GM04503 (cell line): ENCODE measurements around the gene ADORA1.

Experiments
- DNase-seq: peaks from one replicate; pipeline ENCODE4 v3.0.0-alpha.2; 2012; ENCODE audit warnings: low read depth

Gene ADORA1

GRCh38 chr1:203121186-203122015 is 6.1 kb upstream of the ADORA1 start:
- DNase-seq, result no peak

GRCh38 chr1:203122159-203122558 is 5.4 kb upstream of the ADORA1 start:
- no peak for DNase-seq

- no peak for DNase-seq
Measured at GRCh38 chr1:203124011-203124410, 3.5 kb upstream of the ADORA1 start.

- no peak for DNase-seq
Measured at GRCh38 chr1:203124546-203125317, 2.8 kb upstream of the ADORA1 start.

GRCh38 chr1:203126151-203126865 is 1.2 kb upstream of the ADORA1 start:
- no peak for DNase-seq

GRCh38 chr1:203126866-203127665 is 460 bp upstream of the ADORA1 start:
- DNase-seq, result no peak

GRCh38 chr1:203128431-203128715 is 847 bp downstream of the ADORA1 start:
- no peak for DNase-seq

GRCh38 chr1:203128716-203129500 is 1.4 kb downstream of the ADORA1 start:
- no peak for DNase-seq

- DNase-seq, result no peak
Measured at GRCh38 chr1:203129501-203130231, 2.1 kb downstream of the ADORA1 start.

- no peak for DNase-seq
Measured at GRCh38 chr1:203130358-203130985, 2.9 kb downstream of the ADORA1 start.

GRCh38 chr1:203131548-203132200 is 4.1 kb downstream of the ADORA1 start:
- no peak for DNase-seq

- DNase-seq, result no peak
Measured at GRCh38 chr1:203133970-203134725, 6.6 kb downstream of the ADORA1 start.

GRCh38 chr1:203135636-203136305 is 8.2 kb downstream of the ADORA1 start:
- no peak for DNase-seq

GRCh38 chr1:203136409-203137042 is 9.0 kb downstream of the ADORA1 start:
- DNase-seq, result no peak

GRCh38 chr1:203137324-203137723 is 9.8 kb downstream of the ADORA1 start:
- no peak for DNase-seq

- DNase-seq, result no peak
Measured at GRCh38 chr1:203138066-203138465, 10.5 kb downstream of the ADORA1 start.

GRCh38 chr1:203139976-203140475 is 12.5 kb downstream of the ADORA1 start:
- DNase-seq, result no peak
